Measurements from ENCODE around the gene P2RX1. TPM values are rescaled to one million over a fixed set of nuclear protein-coding genes. Genes with fewer than 3 reads are reported as not detected.

The P2RX1 gene
- total RNA-seq, 1 donor: 31.6 TPM

GRCh38 chr17:3893003-3893719 lies 23.1 kb downstream of the P2RX1 start, which contains the start of gene CAMKK1:
CAMKK1 (minus strand) TSS chr17:3893053; CDS start chr17:3885687, 7,366 bp downstream.
- Histone ChIP-seq H3K4me1 (ENCODE audit: insufficient read depth, low read length) (peaks cover 60% of the 10 kb centered on the region), H3K4me3 (ENCODE audit: low read length) (peak within 1 kb of the TSS; percentile 45), H3K9me3 (ENCODE audit: low read depth, low read length) (no peaks in the 10 kb centered on the region), H3K27me3 (ENCODE audit: insufficient read depth, low read length) (no peaks in the 10 kb centered on the region)

GRCh38 chr17:3892095-3892998 lies 23.9 kb downstream of the P2RX1 start:
- H3K27me3 ChIP-seq (ENCODE audit: insufficient read depth, low read length): no peaks in the 10 kb centered on the region
- H3K4me1 ChIP-seq (ENCODE audit: insufficient read depth, low read length): peaks cover 69% of the 10 kb centered on the region
- peak overlapping the region; percentile 42 for H3K4me3 ChIP-seq (ENCODE audit: low read length)
- H3K9me3 ChIP-seq (ENCODE audit: low read depth, low read length): no peaks in the 10 kb centered on the region

GRCh38 chr17:3891626-3892094 lies 24.6 kb downstream of the P2RX1 start:
- peaks cover 75% of the 10 kb centered on the region for H3K4me1 ChIP-seq (ENCODE audit: insufficient read depth, low read length)
- no peak overlapping the region for H3K4me3 ChIP-seq (ENCODE audit: low read length)
- H3K27me3 ChIP-seq (ENCODE audit: insufficient read depth, low read length): no peaks in the 10 kb centered on the region
- H3K9me3 ChIP-seq (ENCODE audit: low read depth, low read length): no peaks in the 10 kb centered on the region

- no peak overlapping the region for H3K4me3 ChIP-seq (ENCODE audit: low read length)
- no peaks in the 10 kb centered on the region for H3K9me3 ChIP-seq (ENCODE audit: low read depth, low read length)
- H3K27me3 ChIP-seq (ENCODE audit: insufficient read depth, low read length): no peaks in the 10 kb centered on the region
- peaks cover 82% of the 10 kb centered on the region for H3K4me1 ChIP-seq (ENCODE audit: insufficient read depth, low read length)
Measured at GRCh38 chr17:3890878-3891219, 25.4 kb downstream of the P2RX1 start.

- Histone ChIP-seq H3K27me3 (ENCODE audit: insufficient read depth, low read length) (no peaks in the 10 kb centered on the region), H3K9me3 (ENCODE audit: low read depth, low read length) (no peaks in the 10 kb centered on the region), H3K4me3 (ENCODE audit: low read length) (no peak overlapping the region), H3K4me1 (ENCODE audit: insufficient read depth, low read length) (peaks cover 81% of the 10 kb centered on the region)
Measured at GRCh38 chr17:3890082-3890877, 26.0 kb downstream of the P2RX1 start.

GRCh38 chr17:3889325-3890012 lies 26.8 kb downstream of the P2RX1 start:
- H3K27me3 ChIP-seq (ENCODE audit: insufficient read depth, low read length): no peaks in the 10 kb centered on the region
- no peaks in the 10 kb centered on the region for H3K9me3 ChIP-seq (ENCODE audit: low read depth, low read length)
- H3K4me3 ChIP-seq (ENCODE audit: low read length): no peak overlapping the region
- H3K4me1 ChIP-seq (ENCODE audit: insufficient read depth, low read length): peaks cover 73% of the 10 kb centered on the region

- no peaks in the 10 kb centered on the region for H3K27me3 ChIP-seq (ENCODE audit: insufficient read depth, low read length)
- H3K9me3 ChIP-seq (ENCODE audit: low read depth, low read length): no peaks in the 10 kb centered on the region
- peaks cover 64% of the 10 kb centered on the region for H3K4me1 ChIP-seq (ENCODE audit: insufficient read depth, low read length)
- no peak overlapping the region for H3K4me3 ChIP-seq (ENCODE audit: low read length)
Measured at GRCh38 chr17:3888343-3889171, 27.7 kb downstream of the P2RX1 start.

- H3K9me3 ChIP-seq (ENCODE audit: low read depth, low read length): no peaks in the 10 kb centered on the region
- H3K4me1 ChIP-seq (ENCODE audit: insufficient read depth, low read length): peaks cover 60% of the 10 kb centered on the region
- no peaks in the 10 kb centered on the region for H3K27me3 ChIP-seq (ENCODE audit: insufficient read depth, low read length)
- no peak overlapping the region for H3K4me3 ChIP-seq (ENCODE audit: low read length)
Measured at GRCh38 chr17:3887804-3888203, 28.5 kb downstream of the P2RX1 start.

GRCh38 chr17:3887394-3887793 lies 28.9 kb downstream of the P2RX1 start:
- Histone ChIP-seq H3K27me3 (ENCODE audit: insufficient read depth, low read length) (no peaks in the 10 kb centered on the region), H3K4me3 (ENCODE audit: low read length) (no peak overlapping the region), H3K4me1 (ENCODE audit: insufficient read depth, low read length) (peaks cover 58% of the 10 kb centered on the region), H3K9me3 (ENCODE audit: low read depth, low read length) (no peaks in the 10 kb centered on the region)

- Histone ChIP-seq H3K4me1 (ENCODE audit: insufficient read depth, low read length) (peaks cover 52% of the 10 kb centered on the region), H3K4me3 (ENCODE audit: low read length) (no peak overlapping the region), H3K9me3 (ENCODE audit: low read depth, low read length) (no peaks in the 10 kb centered on the region), H3K27me3 (ENCODE audit: insufficient read depth, low read length) (no peaks in the 10 kb centered on the region)
Measured at GRCh38 chr17:3886776-3887175, 29.5 kb downstream of the P2RX1 start.

GRCh38 chr17:3885970-3886369 lies 30.3 kb downstream of the P2RX1 start:
- H3K27me3 ChIP-seq (ENCODE audit: insufficient read depth, low read length): no peaks in the 10 kb centered on the region
- no peak overlapping the region for H3K4me3 ChIP-seq (ENCODE audit: low read length)
- H3K9me3 ChIP-seq (ENCODE audit: low read depth, low read length): no peaks in the 10 kb centered on the region
- H3K4me1 ChIP-seq (ENCODE audit: insufficient read depth, low read length): peaks cover 46% of the 10 kb centered on the region

GRCh38 chr17:3885271-3885670 lies 31.0 kb downstream of the P2RX1 start:
- no peaks in the 10 kb centered on the region for H3K27me3 ChIP-seq (ENCODE audit: insufficient read depth, low read length)
- no peak overlapping the region for H3K4me3 ChIP-seq (ENCODE audit: low read length)
- peaks cover 39% of the 10 kb centered on the region for H3K4me1 ChIP-seq (ENCODE audit: insufficient read depth, low read length)
- no peaks in the 10 kb centered on the region for H3K9me3 ChIP-seq (ENCODE audit: low read depth, low read length)

GRCh38 chr17:3884188-3884587 lies 32.1 kb downstream of the P2RX1 start:
- no peaks in the 10 kb centered on the region for H3K9me3 ChIP-seq (ENCODE audit: low read depth, low read length)
- H3K4me3 ChIP-seq (ENCODE audit: low read length): no peak overlapping the region
- H3K27me3 ChIP-seq (ENCODE audit: insufficient read depth, low read length): no peaks in the 10 kb centered on the region
- peaks cover 31% of the 10 kb centered on the region for H3K4me1 ChIP-seq (ENCODE audit: insufficient read depth, low read length)

- Histone ChIP-seq H3K27me3 (ENCODE audit: insufficient read depth, low read length) (no peaks in the 10 kb centered on the region), H3K4me1 (ENCODE audit: insufficient read depth, low read length) (peaks cover 19% of the 10 kb centered on the region), H3K9me3 (ENCODE audit: low read depth, low read length) (no peaks in the 10 kb centered on the region), H3K4me3 (ENCODE audit: low read length) (no peak overlapping the region)
Measured at GRCh38 chr17:3882276-3882675, 34.0 kb downstream of the P2RX1 start.
